ENCODE results near the gene RAPGEF3. TPM values are rescaled to one million over a fixed set of nuclear protein-coding genes. Genes with fewer than 3 reads are reported as not detected.

The RAPGEF3 gene
- total RNA-seq, 4 donors from 2014 or later, result 17.0 to 27.0 (median 22.3) TPM

DNA sequence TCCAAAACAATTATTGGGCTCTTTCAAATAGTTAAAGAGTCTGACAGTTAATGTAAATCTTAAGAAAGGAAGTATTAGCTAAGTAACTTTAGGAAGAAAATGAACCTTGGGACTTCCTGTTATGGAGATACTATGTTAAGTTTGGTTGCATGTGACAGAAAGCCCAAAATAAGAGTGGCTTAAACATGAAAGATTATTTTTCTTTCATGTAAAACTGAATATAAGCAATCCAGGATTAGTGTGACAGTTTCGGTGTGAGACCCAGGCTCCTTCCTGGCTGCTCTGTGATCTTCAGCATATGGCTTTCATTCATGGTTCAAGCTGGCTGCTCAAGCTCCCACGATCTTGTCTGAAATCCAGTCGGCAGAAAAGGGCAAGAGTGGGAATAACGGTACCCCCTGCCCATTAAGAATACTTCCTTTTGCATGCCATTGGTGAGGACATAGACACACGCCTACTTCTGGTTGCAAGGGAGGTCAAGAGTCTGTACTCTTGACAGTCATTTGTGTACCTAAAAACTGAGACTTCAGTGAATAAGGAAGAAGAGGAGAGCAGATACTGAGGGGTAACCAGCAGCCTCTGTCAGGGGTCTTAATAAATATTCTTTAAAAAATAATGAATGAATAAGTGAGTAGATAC is 50.7 kb downstream of the RAPGEF3 start:
- intact Hi-C loops (cut with DNase I; ENCODE audit: low total_unique reads), result loop anchor here (5.0 to 10.0 kb wide), 2 partner anchors 399 to 673 kb away; partner anchors contain the start of gene SENP1
- H3K27ac ChIP-seq, result no peak overlapping the region

GRCh38 chr12:47707355-47707754 is 51.3 kb downstream of the RAPGEF3 start:
- H3K9me3 ChIP-seq, result no peaks in the 10 kb centered on the region
- TF ChIP-seq CTCF (IDR thresholded peaks at IDR 0.05 in 4 of 5, conservative IDR thresholded peaks at IDR 0.05 in 1 of 5), result no peak
- no peak for TF ChIP-seq POLR2A (IDR thresholded peaks at IDR 0.05)
- no peaks in the 10 kb centered on the region for H3K27me3 ChIP-seq
- no peak for ATAC-seq
- in situ Hi-C loops (cut with MboI; ENCODE audit: low sequenced_read_pairs in 4 of 4) (no loop called here), intact Hi-C loops (cut with DNase I; ENCODE audit: low total_unique reads) (loop anchor here (5.0 to 10.0 kb wide), 2 partner anchors 400 to 673 kb away; partner anchors contain the start of gene SENP1)
- H3K36me3 ChIP-seq, result no peaks in the 10 kb centered on the region
- peak overlapping the region in 1 of 4 donors; percentile 84 for H3K4me3 ChIP-seq
- DNase-seq, result no peak
- H3K27ac ChIP-seq, result no peak overlapping the region
- peaks cover 9 to 18% of the 10 kb centered on the region in 2 donors for H3K4me1 ChIP-seq

More for the DNA sequence above, 50.7 kb downstream of the RAPGEF3 start:
- DNase-seq (no peak), ATAC-seq (no peak)
- H3K4me3 ChIP-seq, result no peak overlapping the region
- H3K4me1 ChIP-seq, result peaks cover 9 to 18% of the 10 kb centered on the region in 2 donors
- no peaks in the 10 kb centered on the region for H3K36me3 ChIP-seq
- no peak for TF ChIP-seq CTCF (IDR thresholded peaks at IDR 0.05 in 4 of 5, conservative IDR thresholded peaks at IDR 0.05 in 1 of 5)
- no peak for TF ChIP-seq POLR2A (IDR thresholded peaks at IDR 0.05)
- in situ Hi-C loops (cut with MboI; ENCODE audit: low sequenced_read_pairs in 4 of 4), result no loop called here
- no peaks in the 10 kb centered on the region for H3K9me3 ChIP-seq
- H3K27me3 ChIP-seq, result no peaks in the 10 kb centered on the region

- intact Hi-C loops (cut with DNase I; ENCODE audit: low total_unique reads), result loop anchor here (5.0 to 10.0 kb wide), 2 partner anchors 402 to 671 kb away; partner anchors contain the start of gene SENP1
Observed at GRCh38 chr12:47705566-47706425, 52.9 kb downstream of the RAPGEF3 start, which contains the start of gene RPAP3. TSS of gene RPAP3 (minus strand) at chr12:47706030. CDS start at chr12:47702840, 3,190 bp downstream.

GRCh38 chr12:47705229-47705565 is 53.5 kb downstream of the RAPGEF3 start:
- Histone ChIP-seq H3K4me1 (peaks cover 9 to 18% of the 10 kb centered on the region in 2 donors), H3K4me3 (peak overlapping the region; percentile 72 to 84 (median 80)), H3K27me3 (no peaks in the 10 kb centered on the region), H3K27ac (peak overlapping the region; percentile 88 to 90 (median 90)), H3K36me3 (peaks cover 0 to 11% of the 10 kb centered on the region in 2 donors), H3K9me3 (no peaks in the 10 kb centered on the region)
- ATAC-seq (no peak), DNase-seq (no peak)
- TF ChIP-seq POLR2A (IDR thresholded peaks at IDR 0.05), result no peak
- no peak for TF ChIP-seq CTCF (IDR thresholded peaks at IDR 0.05 in 4 of 5, conservative IDR thresholded peaks at IDR 0.05 in 1 of 5)
- intact Hi-C loops (cut with DNase I; ENCODE audit: low total_unique reads) (loop anchor here (5.0 to 10.0 kb wide), 2 partner anchors 402 to 670 kb away; partner anchors contain the start of gene SENP1), in situ Hi-C loops (cut with MboI; ENCODE audit: low sequenced_read_pairs in 4 of 4) (no loop called here)

More at GRCh38 chr12:47705566-47706425, 52.9 kb downstream of the RAPGEF3 start, which contains the start of gene RPAP3:
- ATAC-seq (peak; percentile 97), DNase-seq (peak; percentile 93 to 96)
- Histone ChIP-seq H3K4me1 (peaks cover 9 to 18% of the 10 kb centered on the region in 2 donors), H3K4me3 (peak within 1 kb of the TSS; percentile 72 to 84 (median 80)), H3K27me3 (no peaks in the 10 kb centered on the region), H3K36me3 (peaks cover 0 to 5% of the 10 kb centered on the region in 2 donors), H3K27ac (peak within 1 kb of the TSS; percentile 88 to 90 (median 90)), H3K9me3 (no peaks in the 10 kb centered on the region)
- peak; percentile 67 to 75 for TF ChIP-seq POLR2A (IDR thresholded peaks at IDR 0.05)
- peak; percentile 71 to 84 (median 80) for TF ChIP-seq CTCF (IDR thresholded peaks at IDR 0.05 in 4 of 5, conservative IDR thresholded peaks at IDR 0.05 in 1 of 5)
- in situ Hi-C loops (cut with MboI; ENCODE audit: low sequenced_read_pairs in 4 of 4), result no loop called here
